8988T (cell line): ENCODE data around the gene SLC9A7.
"Not testable (repeated sequence)": the region's sequence is repeated elsewhere in the genome, so short reads cannot be mapped to it uniquely, and the experiment has no call there.

ENCODE experiments used
- DNase-seq: peaks from one replicate; pipeline ENCODE4 v3.0.0; 2011

Gene SLC9A7

GRCh38 chrX:46750889-46751288 is 8.0 kb downstream of the SLC9A7 start:
- no peak for DNase-seq

GRCh38 chrX:46744009-46744408 is 14.9 kb downstream of the SLC9A7 start:
- DNase-seq: no peak

GRCh38 chrX:46743046-46743445 is 15.9 kb downstream of the SLC9A7 start:
- no peak for DNase-seq

GRCh38 chrX:46739736-46740135 is 19.2 kb downstream of the SLC9A7 start:
- DNase-seq: no peak

GRCh38 chrX:46737462-46737861 is 21.5 kb downstream of the SLC9A7 start:
- DNase-seq: no peak

- no peak for DNase-seq
These were observed 21.9 kb downstream of the SLC9A7 start for GRCh38 chrX:46737041-46737440.

GRCh38 chrX:46735622-46736021 is 23.3 kb downstream of the SLC9A7 start:
- DNase-seq: no peak

- DNase-seq: no peak
These were observed 25.7 kb downstream of the SLC9A7 start for GRCh38 chrX:46733226-46733625.

- DNase-seq: no peak
These were observed 28.2 kb downstream of the SLC9A7 start for GRCh38 chrX:46730765-46731164.

- no peak for DNase-seq
These were observed 31.5 kb downstream of the SLC9A7 start for GRCh38 chrX:46727441-46727840.

- not testable (repeated sequence) for DNase-seq
These were observed 35.4 kb downstream of the SLC9A7 start for GRCh38 chrX:46723569-46723927.

- no peak for DNase-seq
These were observed 36.0 kb downstream of the SLC9A7 start for GRCh38 chrX:46722742-46723568.

GRCh38 chrX:46716796-46717195 is 42.1 kb downstream of the SLC9A7 start:
- no peak for DNase-seq

- DNase-seq: no peak
These were observed 42.9 kb downstream of the SLC9A7 start for GRCh38 chrX:46715997-46716396.

- no peak for DNase-seq
These were observed 43.4 kb downstream of the SLC9A7 start for GRCh38 chrX:46715530-46715929.

- no peak for DNase-seq
These were observed 45.0 kb downstream of the SLC9A7 start for GRCh38 chrX:46713672-46714490.

- DNase-seq: no peak
These were observed 46.2 kb downstream of the SLC9A7 start for GRCh38 chrX:46712764-46713163.

GRCh38 chrX:46710927-46711623 is 47.8 kb downstream of the SLC9A7 start:
- DNase-seq: no peak

GRCh38 chrX:46710425-46710824 is 48.5 kb downstream of the SLC9A7 start:
- DNase-seq: no peak

- DNase-seq: no peak
These were observed 51.5 kb downstream of the SLC9A7 start for GRCh38 chrX:46707274-46707965.

GRCh38 chrX:46704767-46705386 is 54.0 kb downstream of the SLC9A7 start:
- no peak for DNase-seq

GRCh38 chrX:46703980-46704379 is 54.9 kb downstream of the SLC9A7 start:
- no peak for DNase-seq
